C4-2B (cell line): ENCODE data around the gene GLRX3.

Experiments used
- ZFX ChIP-seq: fragments of 450-650 bp; IDR thresholded peaks from 2 replicates; pipeline ENCODE4 v1.6.1; 2017
- TF ChIP-seq, protein P1 (sequence below): fragments of 450-650 bp; conservative IDR thresholded peaks from 2 replicates; pipeline ENCODE4 v1.5.1; 2017; ENCODE audit warnings: mild to moderate bottlenecking

DNA sequence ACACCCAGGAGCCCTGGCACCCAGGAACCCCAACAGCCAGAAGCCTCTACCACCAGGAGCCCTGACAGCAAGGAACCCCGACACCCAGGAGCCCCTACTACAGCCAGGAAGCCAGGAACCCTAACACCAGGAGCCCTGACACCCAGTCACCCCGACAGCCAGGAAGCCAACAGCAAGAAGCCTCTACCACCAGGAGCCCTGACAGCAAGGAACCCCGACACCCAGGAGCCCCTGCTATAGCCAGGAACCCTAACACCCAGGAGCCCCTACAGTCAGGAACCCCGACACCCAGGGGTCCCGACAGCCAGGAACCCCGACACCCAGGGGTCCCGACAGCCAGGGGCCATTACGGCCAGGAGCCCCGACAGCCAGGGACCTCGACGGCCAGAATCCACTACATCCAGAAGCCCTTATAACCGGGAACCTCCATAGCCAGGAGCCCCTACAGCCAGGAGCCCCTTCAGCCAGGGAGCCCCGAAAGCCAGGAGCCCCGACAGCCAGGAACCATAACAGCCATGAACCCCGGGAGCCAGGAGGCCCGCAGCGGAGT, 440 bp upstream of the GLRX3 start:
- TF ChIP-seq, protein P1, sequence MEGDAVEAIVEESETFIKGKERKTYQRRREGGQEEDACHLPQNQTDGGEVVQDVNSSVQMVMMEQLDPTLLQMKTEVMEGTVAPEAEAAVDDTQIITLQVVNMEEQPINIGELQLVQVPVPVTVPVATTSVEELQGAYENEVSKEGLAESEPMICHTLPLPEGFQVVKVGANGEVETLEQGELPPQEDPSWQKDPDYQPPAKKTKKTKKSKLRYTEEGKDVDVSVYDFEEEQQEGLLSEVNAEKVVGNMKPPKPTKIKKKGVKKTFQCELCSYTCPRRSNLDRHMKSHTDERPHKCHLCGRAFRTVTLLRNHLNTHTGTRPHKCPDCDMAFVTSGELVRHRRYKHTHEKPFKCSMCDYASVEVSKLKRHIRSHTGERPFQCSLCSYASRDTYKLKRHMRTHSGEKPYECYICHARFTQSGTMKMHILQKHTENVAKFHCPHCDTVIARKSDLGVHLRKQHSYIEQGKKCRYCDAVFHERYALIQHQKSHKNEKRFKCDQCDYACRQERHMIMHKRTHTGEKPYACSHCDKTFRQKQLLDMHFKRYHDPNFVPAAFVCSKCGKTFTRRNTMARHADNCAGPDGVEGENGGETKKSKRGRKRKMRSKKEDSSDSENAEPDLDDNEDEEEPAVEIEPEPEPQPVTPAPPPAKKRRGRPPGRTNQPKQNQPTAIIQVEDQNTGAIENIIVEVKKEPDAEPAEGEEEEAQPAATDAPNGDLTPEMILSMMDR: no peak
- TF ChIP-seq ZFX: no peak
